Esophagus (tissue), 2 donors: Measurements from ENCODE around the gene CDH16. TPM values are rescaled to one million over a fixed set of nuclear protein-coding genes. Genes with fewer than 3 reads are reported as not detected.

ENCODE experiments used
- H3K27ac ChIP-seq, 2 donors: one replicate each; pipeline ENCODE4 v1.5.1; 2013; ENCODE audit warnings: low read depth in 2 of 2, mild to moderate bottlenecking in 2 of 2, inconsistent platforms in 1 of 2, low read length in 1 of 2, moderate library complexity in 1 of 2
- H3K27me3 ChIP-seq, 2 donors: one replicate each; pipeline ENCODE4 v1.6.1; 2013; ENCODE audit warnings: low read length in 2 of 2, control low read depth in 1 of 2, mild to moderate bottlenecking in 1 of 2; ENCODE audit not compliant: insufficient read depth in 2 of 2, control insufficient read depth in 1 of 2
- H3K36me3 ChIP-seq, 2 donors: one replicate each; pipeline ENCODE4 v1.6.1; 2013; ENCODE audit warnings: low read length in 1 of 2; ENCODE audit not compliant: control insufficient read depth in 2 of 2, insufficient read depth in 2 of 2
- H3K4me1 ChIP-seq, 2 donors: one replicate each; pipeline ENCODE4 v1.6.1; 2013; ENCODE audit warnings: low read length in 1 of 2; ENCODE audit not compliant: control insufficient read depth in 2 of 2, insufficient read depth in 2 of 2
- H3K4me3 ChIP-seq, 2 donors: one replicate each; pipeline ENCODE4 v1.5.1; 2013; ENCODE audit warnings: low read length in 2 of 2, mild to moderate bottlenecking in 2 of 2, low read depth in 1 of 2, moderate library complexity in 1 of 2
- H3K9me3 ChIP-seq, 2 donors: one replicate each; pipeline ENCODE4 v1.6.1; 2013; ENCODE audit warnings: mild to moderate bottlenecking in 2 of 2, low read depth in 1 of 2, low read length in 1 of 2, moderate library complexity in 1 of 2; ENCODE audit not compliant: control insufficient read depth in 2 of 2, insufficient read depth in 1 of 2
- WGBS, 2 donors: extraction: QIAGEN DNeasy Blood & Tissue Kit; methylation state at CpG; one replicate each; pipeline ENCODE4 v1.1.7; 2013; 5-methylcytosine and 5-hydroxymethylcytosine counted together
- polyA plus RNA-seq, 2 donors: library from polyadenylated mRNA; stranded (reverse); fragments of 200-250 nt; gene quantifications; one replicate each; pipeline ENCODE4 v1.2.3, GENCODE V29; 2013
- donor health status: healthy with polysubstance abuse.
- donor health status: Bipolar disorder and iron deficiency.

CDH16 gene
- polyA plus RNA-seq, 2 donors: 6.1 to 6.5 TPM

GRCh38 chr16:66881964-66882508 is 36.6 kb downstream of the CDH16 start:
- H3K36me3 ChIP-seq: peaks cover 12 to 17% of the 10 kb centered on the region in 2 donors
- H3K4me3 ChIP-seq: no peak overlapping the region
- H3K9me3 ChIP-seq: no peaks in the 10 kb centered on the region
- no peaks in the 10 kb centered on the region for H3K27me3 ChIP-seq
- H3K27ac ChIP-seq: no peak overlapping the region
- 90% methylated on average over 8 of the region's 8 CpGs for WGBS, 2 donors
- peaks cover 0 to 3% of the 10 kb centered on the region in 2 donors for H3K4me1 ChIP-seq

- Histone ChIP-seq H3K36me3 (peaks cover 12 to 15% of the 10 kb centered on the region in 2 donors), H3K4me1 (peaks cover 0 to 3% of the 10 kb centered on the region in 2 donors), H3K27me3 (no peaks in the 10 kb centered on the region), H3K27ac (no peak overlapping the region), H3K9me3 (no peaks in the 10 kb centered on the region), H3K4me3 (peak overlapping the region in 1 of 2 donors; percentile 77)
- WGBS, 2 donors: 70 to 78% methylated on average over 2 of the region's 2 CpGs
Measured at GRCh38 chr16:66881560-66881959, 37.1 kb downstream of the CDH16 start.

GRCh38 chr16:66881014-66881417 is 37.7 kb downstream of the CDH16 start:
- Histone ChIP-seq H3K27ac (peak overlapping the region in 1 of 2 donors; percentile 34), H3K27me3 (no peaks in the 10 kb centered on the region), H3K9me3 (no peaks in the 10 kb centered on the region), H3K4me3 (peak overlapping the region; percentile 77 to 86), H3K36me3 (peaks cover 12 to 14% of the 10 kb centered on the region in 2 donors), H3K4me1 (peaks cover 0 to 3% of the 10 kb centered on the region in 2 donors)
- WGBS, 2 donors: 2 to 4% methylated on average over 23 of the region's 23 CpGs

GRCh38 chr16:66880288-66881013 is 38.2 kb downstream of the CDH16 start, which contains the start of gene PDP2:
Gene PDP2, plus strand, starts transcription at chr16:66880515. Its CDS starts 3,770 bp downstream, at chr16:66884285.
- 0% methylated on average over 54 to 58 of the region's 58 CpGs for WGBS, 2 donors
- peaks cover 0 to 3% of the 10 kb centered on the region in 2 donors for H3K4me1 ChIP-seq
- peaks cover 9 to 13% of the 10 kb centered on the region in 2 donors for H3K36me3 ChIP-seq
- peak within 1 kb of the TSS in 1 of 2 donors; percentile 34 for H3K27ac ChIP-seq
- H3K4me3 ChIP-seq: peak within 1 kb of the TSS; percentile 77 to 86
- no peaks in the 10 kb centered on the region for H3K9me3 ChIP-seq
- no peaks in the 10 kb centered on the region for H3K27me3 ChIP-seq

- Histone ChIP-seq H3K36me3 (no peaks in the 10 kb centered on the region), H3K4me1 (peaks cover 0 to 3% of the 10 kb centered on the region in 2 donors), H3K27ac (no peak overlapping the region), H3K4me3 (no peak overlapping the region), H3K9me3 (no peaks in the 10 kb centered on the region), H3K27me3 (no peaks in the 10 kb centered on the region)
- WGBS, 2 donors: 42 to 59% methylated on average over 5 of the region's 5 CpGs
Measured at GRCh38 chr16:66878067-66878466, 40.6 kb downstream of the CDH16 start.

GRCh38 chr16:66874079-66874775 is 44.5 kb downstream of the CDH16 start:
- Histone ChIP-seq H3K36me3 (no peaks in the 10 kb centered on the region), H3K4me1 (peaks cover 0 to 3% of the 10 kb centered on the region in 2 donors), H3K4me3 (no peak overlapping the region), H3K9me3 (no peaks in the 10 kb centered on the region), H3K27ac (peak overlapping the region in 1 of 2 donors; percentile 36), H3K27me3 (no peaks in the 10 kb centered on the region)
- 49 to 50% methylated on average over 1 of the region's 1 CpG for WGBS, 2 donors

GRCh38 chr16:66873685-66874055 is 45.0 kb downstream of the CDH16 start:
- no peaks in the 10 kb centered on the region for H3K36me3 ChIP-seq
- H3K27me3 ChIP-seq: no peaks in the 10 kb centered on the region
- H3K4me3 ChIP-seq: no peak overlapping the region
- peaks cover 0 to 3% of the 10 kb centered on the region in 2 donors for H3K4me1 ChIP-seq
- H3K9me3 ChIP-seq: no peaks in the 10 kb centered on the region
- peak overlapping the region in 1 of 2 donors; percentile 73 for H3K27ac ChIP-seq

GRCh38 chr16:66872943-66873684 is 45.6 kb downstream of the CDH16 start:
- peak overlapping the region; percentile 29 to 41 for H3K4me3 ChIP-seq
- WGBS, 2 donors: 3% methylated on average over 37 to 39 of the region's 39 CpGs

GRCh38 chr16:66872559-66872942 is 46.1 kb downstream of the CDH16 start:
- Histone ChIP-seq H3K36me3 (no peaks in the 10 kb centered on the region), H3K4me3 (peak overlapping the region in 1 of 2 donors; percentile 29), H3K4me1 (peaks cover 0 to 3% of the 10 kb centered on the region in 2 donors), H3K9me3 (no peaks in the 10 kb centered on the region), H3K27me3 (no peaks in the 10 kb centered on the region), H3K27ac (no peak overlapping the region)
- WGBS, 2 donors: 41 to 54% methylated on average over 4 of the region's 4 CpGs

More at GRCh38 chr16:66872943-66873684, 45.6 kb downstream of the CDH16 start:
- Histone ChIP-seq H3K27ac (peak overlapping the region in 1 of 2 donors; percentile 73), H3K36me3 (no peaks in the 10 kb centered on the region), H3K9me3 (no peaks in the 10 kb centered on the region), H3K27me3 (no peaks in the 10 kb centered on the region), H3K4me1 (peaks cover 0 to 3% of the 10 kb centered on the region in 2 donors)
